IPS-20b (cell line): ENCODE measurements around the gene ME1.
"Not testable (repeated sequence)": the region's sequence is repeated elsewhere in the genome, so short reads cannot be mapped to it uniquely, and the experiment has no call there.

ENCODE experiments used
- H3K27ac ChIP-seq: one replicate; pipeline ENCODE4 v1.5.1; 2013; ENCODE audit warnings: low read length
- H3K27me3 ChIP-seq: 2 replicates; pipeline ENCODE4 v1.6.1; 2013; ENCODE audit warnings: mild to moderate bottlenecking, low read length, inconsistent platforms; ENCODE audit not compliant: insufficient read depth
- H3K36me3 ChIP-seq: 2 replicates; pipeline ENCODE4 v1.6.1; 2013; ENCODE audit warnings: low read depth, mild to moderate bottlenecking, inconsistent platforms, low read length, moderate library complexity; ENCODE audit not compliant: insufficient read depth
- H3K4me1 ChIP-seq: 2 replicates; pipeline ENCODE4 v1.6.1; 2013; ENCODE audit warnings: mild to moderate bottlenecking, control low read depth, inconsistent platforms, low read length, moderate library complexity; ENCODE audit not compliant: insufficient read depth
- H3K4me3 ChIP-seq: 2 replicates; pipeline ENCODE4 v1.5.1; 2013; ENCODE audit warnings: mild to moderate bottlenecking, low read length, inconsistent platforms
- H3K9ac ChIP-seq: 2 replicates; pipeline ENCODE4 v1.6.1; 2013; ENCODE audit warnings: low read depth, mild to moderate bottlenecking, inconsistent platforms, low read length, moderate library complexity
- H3K9me3 ChIP-seq: 2 replicates; pipeline ENCODE4 v1.6.1; 2013; ENCODE audit warnings: mild to moderate bottlenecking, low read depth, low read length, inconsistent platforms; ENCODE audit not compliant: insufficient read depth

ME1 gene

DNA sequence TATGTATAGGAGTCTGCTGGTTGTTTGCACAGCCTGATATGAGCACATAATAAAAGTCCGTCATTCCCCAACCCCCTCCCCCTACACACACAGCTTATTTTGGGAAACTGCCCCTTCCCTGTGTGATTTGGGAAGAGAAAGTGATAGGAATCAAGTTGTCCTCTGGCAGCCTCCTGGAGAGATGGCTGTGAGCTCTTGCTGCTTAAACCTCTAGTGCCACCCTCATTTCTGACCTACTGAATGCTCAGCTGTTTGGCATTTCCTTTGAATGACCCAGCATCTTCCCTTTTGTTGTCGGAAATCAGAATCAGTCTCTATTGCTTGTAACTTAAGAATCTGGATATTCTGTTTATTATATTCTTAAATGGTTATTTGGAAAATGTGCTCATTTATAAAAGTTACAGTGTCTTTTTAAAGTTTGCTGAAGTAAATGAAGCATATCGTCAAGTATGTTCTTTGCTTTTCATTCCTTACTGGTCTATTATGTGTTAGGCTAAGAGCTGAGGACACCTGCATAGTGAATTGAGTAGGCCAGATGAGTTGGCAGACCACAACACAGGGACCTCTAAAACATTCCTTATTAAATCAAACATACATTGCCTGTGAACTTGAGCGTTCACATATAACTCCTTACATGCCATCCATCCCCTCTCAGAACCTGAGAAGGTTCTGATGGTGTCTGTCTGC, 232.2 kb downstream of the ME1 start:
- Histone ChIP-seq H3K9ac (no peak overlapping the region), H3K36me3 (peaks cover 24% of the 10 kb centered on the region), H3K27ac (no peak overlapping the region), H3K9me3 (no peaks in the 10 kb centered on the region), H3K27me3 (no peaks in the 10 kb centered on the region), H3K4me3 (no peak overlapping the region), H3K4me1 (no peaks in the 10 kb centered on the region; the same call in none of the 2 replicates)

DNA sequence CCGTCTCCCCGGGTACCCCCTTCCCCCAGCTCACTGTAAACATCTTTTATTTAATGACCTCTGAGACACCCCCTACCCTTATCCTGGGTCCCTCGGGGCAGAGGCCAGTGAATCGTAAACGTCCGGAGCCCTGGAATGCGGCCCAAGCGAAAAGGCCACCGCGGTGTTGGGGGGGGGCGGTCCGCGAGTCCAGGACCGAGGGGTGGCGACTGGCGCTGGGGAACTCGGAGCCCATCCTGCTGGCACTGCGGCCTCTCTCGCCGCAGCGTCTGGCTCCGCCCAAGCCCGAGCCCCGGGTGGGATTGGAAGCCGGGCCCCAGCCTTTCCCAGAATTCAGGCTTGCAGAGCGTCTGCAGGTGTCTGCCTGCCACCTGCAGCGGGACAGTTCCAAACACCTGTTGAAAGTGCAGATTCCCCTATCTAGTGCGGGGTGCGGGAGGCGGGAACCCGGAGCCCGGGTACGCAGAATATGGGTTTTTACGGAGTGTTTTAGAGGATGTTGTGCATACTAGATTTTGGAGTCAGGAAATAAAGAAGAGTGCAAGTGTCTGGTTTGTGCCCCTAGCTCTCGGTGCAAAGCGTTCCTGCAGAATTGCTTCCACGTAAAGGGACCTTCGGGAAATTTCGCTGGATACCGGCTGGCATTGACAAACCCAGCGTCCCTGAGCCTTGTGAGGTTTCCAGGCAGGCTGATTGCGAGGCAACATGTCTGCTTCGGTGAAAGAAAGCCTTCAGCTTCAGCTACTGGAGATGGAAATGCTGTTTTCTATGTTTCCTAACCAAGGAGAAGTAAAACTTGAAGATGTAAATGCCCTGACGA, 236.9 kb downstream of the ME1 start:
- no peaks in the 10 kb centered on the region for H3K27me3 ChIP-seq
- H3K9ac ChIP-seq, result peak overlapping the region; percentile 79; the same call in 1 of the 2 replicates
- H3K9me3 ChIP-seq, result no peaks in the 10 kb centered on the region
- H3K36me3 ChIP-seq, result peaks cover 43% of the 10 kb centered on the region
- peak overlapping the region; percentile 91 for H3K4me3 ChIP-seq
- H3K4me1 ChIP-seq, result no peaks in the 10 kb centered on the region; the same call in none of the 2 replicates
- no peak overlapping the region for H3K27ac ChIP-seq

DNA sequence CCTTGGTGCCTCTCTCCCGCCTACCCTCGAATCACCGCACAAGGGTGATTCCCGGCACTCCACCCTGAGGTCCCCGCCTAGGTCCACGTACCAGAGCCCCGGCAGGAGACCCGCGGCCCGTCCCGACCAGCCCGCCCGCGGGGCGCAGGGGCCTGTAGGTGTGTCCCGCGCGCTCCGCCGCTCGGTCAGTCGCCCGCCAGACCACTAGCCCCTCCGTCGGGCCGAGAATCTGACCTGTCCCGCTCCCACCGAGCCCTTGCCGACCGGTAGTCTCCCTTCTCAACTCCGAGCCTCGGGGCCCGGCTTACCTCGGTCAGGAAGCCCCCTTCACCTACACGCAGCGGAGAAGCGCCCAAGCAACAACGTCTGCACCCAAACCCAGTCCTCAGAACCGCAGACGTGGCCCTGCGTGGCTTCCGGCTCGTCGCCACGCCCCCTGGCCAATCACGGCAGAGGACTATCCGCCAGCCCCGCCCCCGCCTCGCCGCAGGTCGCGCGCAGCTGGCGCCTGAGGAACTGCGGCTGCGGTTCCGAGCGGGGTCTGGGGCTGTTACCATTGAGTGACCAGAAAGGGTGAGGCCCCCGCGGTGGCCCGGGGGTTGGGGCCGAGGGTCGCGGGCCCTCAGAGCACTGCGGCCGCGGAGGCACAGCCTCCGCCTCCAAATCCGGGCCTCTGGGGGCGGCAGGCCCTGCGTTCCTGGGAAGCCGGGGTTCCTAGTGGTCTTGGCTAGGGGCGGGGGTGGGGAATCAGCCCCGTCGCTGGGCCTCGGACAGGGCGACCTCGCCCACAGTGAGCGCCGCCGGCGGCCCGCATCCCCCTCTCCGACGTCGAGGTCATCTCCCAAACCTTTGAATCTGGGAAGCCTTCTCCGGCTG, 237.7 kb downstream of the ME1 start, which contains the start of the genes PGM3 and RWDD2A:
Gene PGM3 (minus strand): TSS at position 395 of the 876 bp plus-strand sequence. CDS start 2,253 bp downstream, outside the sequence.
Gene RWDD2A (plus strand): TSS at position 487 of the 876 bp plus-strand sequence. CDS start 1,095 bp downstream, outside the sequence.
- Histone ChIP-seq H3K4me1 (no peaks in the 10 kb centered on the region; the same call in none of the 2 replicates), H3K36me3 (peaks cover 50% of the 10 kb centered on the region), H3K9me3 (no peaks in the 10 kb centered on the region), H3K9ac (peak within 1 kb of the TSS; percentile 84), H3K27ac (no peak within 1 kb of the TSS), H3K27me3 (no peaks in the 10 kb centered on the region), H3K4me3 (peak within 1 kb of the TSS; percentile 91)

DNA sequence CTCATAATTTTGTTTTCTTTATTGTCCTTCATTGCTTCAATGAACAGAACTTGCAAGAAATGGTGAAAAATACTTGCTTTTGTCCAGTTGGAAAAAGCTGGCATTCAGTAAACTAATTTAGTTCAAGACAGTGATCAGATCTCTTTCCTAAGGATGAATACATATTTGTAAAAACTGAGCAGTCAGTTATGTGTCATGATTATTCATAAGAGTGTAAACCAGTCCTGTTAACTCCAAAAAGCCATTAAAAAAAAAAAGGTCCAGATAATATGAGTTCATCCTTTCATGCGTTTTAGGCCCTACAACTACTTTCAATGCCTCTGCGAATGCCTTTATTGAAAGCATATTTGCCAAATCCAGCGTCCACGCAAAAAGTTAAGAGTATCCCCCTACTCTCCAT, 238.4 kb downstream of the ME1 start:
- Histone ChIP-seq H3K9ac (peak overlapping the region; percentile 84), H3K36me3 (peaks cover 51% of the 10 kb centered on the region), H3K9me3 (no peaks in the 10 kb centered on the region), H3K27me3 (no peaks in the 10 kb centered on the region), H3K27ac (no peak overlapping the region), H3K4me3 (peak overlapping the region; percentile 91), H3K4me1 (no peaks in the 10 kb centered on the region; the same call in none of the 2 replicates)

DNA sequence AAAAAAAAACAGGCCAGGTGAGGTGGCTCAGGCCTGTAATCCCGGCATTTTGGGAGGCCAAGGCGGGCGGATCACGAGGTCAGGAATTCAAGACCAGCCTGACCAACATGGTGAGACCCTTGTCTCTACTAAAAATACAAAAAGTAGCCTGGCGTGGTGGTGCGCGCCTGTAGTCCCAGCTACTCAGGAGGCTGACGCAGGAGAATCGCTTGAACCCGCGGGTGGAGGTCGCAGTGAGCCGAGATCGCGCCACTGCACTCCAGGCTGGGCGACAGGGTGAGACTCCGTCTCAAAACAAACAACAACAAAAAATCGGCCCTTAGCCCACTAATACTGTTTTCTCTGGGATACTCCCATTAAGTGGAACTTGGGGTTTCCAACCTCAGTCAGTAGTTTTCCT, 238.9 kb downstream of the ME1 start:
- not testable (repeated sequence) for H3K27ac ChIP-seq, H3K27me3 ChIP-seq, H3K4me1 ChIP-seq, H3K9me3 ChIP-seq
- Histone ChIP-seq H3K9ac (peak overlapping the region; percentile 84; the same call in 1 of the 2 replicates), H3K4me3 (peak overlapping the region; percentile 91), H3K36me3 (peaks cover 51% of the 10 kb centered on the region)

DNA sequence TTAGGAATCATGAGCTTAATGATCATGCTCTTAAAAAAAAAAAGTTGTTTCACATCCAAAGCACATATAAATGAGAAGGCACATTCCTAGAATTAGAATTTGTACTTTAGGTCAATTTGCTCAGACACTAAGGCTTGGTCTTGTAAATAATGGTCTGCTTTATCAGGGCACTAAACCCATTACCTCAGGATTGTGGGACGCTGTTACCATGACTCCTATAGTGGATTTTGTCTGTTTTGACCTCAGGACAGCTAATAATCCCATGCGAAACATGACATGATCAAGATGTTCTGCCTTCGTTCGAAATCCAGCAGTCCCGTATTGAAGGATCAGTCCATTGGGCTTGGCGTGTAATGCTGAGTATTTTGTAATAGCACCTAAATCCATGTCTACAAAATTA, 240.2 kb downstream of the ME1 start:
- Histone ChIP-seq H3K4me3 (no peak overlapping the region), H3K4me1 (no peaks in the 10 kb centered on the region; the same call in none of the 2 replicates), H3K36me3 (peaks cover 52% of the 10 kb centered on the region), H3K9me3 (no peaks in the 10 kb centered on the region), H3K9ac (no peak overlapping the region), H3K27me3 (no peaks in the 10 kb centered on the region), H3K27ac (no peak overlapping the region)

DNA sequence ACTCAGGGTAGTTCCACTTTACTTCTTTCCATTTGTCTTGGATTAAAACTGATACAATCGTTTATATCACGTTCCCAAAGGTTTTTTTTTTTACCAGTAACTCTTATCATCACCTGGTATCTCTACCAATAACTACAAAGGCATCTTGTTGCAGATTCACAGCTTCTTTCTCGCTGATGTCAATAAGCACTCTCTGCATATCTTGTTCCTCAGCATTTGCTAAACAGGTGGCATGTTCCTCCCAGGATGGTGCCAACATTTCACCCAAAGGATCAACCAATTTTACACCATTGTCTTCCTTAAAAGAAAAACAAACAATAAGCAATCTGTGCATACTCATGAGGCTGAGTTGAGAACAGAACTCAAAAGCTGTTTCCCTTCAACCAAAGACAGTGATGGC, 242.3 kb downstream of the ME1 start:
- no peak overlapping the region for H3K27ac ChIP-seq
- peaks cover 67% of the 10 kb centered on the region for H3K36me3 ChIP-seq
- H3K27me3 ChIP-seq, result no peaks in the 10 kb centered on the region
- no peaks in the 10 kb centered on the region for H3K9me3 ChIP-seq
- no peak overlapping the region for H3K4me3 ChIP-seq
- H3K4me1 ChIP-seq, result no peaks in the 10 kb centered on the region; the same call in 1 of the 2 replicates
- H3K9ac ChIP-seq, result no peak overlapping the region

DNA sequence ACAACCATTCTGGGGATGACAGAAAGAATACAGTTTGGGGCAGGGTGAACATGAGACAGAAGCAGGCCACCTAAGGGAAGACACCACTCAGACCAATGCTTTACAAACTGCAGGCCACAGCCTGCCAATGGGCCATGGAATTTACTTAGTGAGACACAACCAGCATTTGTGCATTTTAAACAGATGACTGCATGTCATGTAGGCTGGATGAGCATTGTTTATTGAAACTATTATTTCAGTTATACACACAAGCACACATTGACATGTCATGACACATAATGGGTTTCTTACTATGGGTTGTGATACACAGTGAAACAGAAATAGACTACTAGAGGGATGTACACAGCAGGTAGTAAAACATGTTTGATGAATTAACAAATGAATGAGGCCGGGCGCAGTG, 245.8 kb downstream of the ME1 start:
- Histone ChIP-seq H3K4me1 (peaks cover 5% of the 10 kb centered on the region), H3K9me3 (no peaks in the 10 kb centered on the region), H3K9ac (no peak overlapping the region), H3K27ac (no peak overlapping the region), H3K4me3 (no peak overlapping the region), H3K27me3 (no peaks in the 10 kb centered on the region), H3K36me3 (peaks cover 94% of the 10 kb centered on the region)

DNA sequence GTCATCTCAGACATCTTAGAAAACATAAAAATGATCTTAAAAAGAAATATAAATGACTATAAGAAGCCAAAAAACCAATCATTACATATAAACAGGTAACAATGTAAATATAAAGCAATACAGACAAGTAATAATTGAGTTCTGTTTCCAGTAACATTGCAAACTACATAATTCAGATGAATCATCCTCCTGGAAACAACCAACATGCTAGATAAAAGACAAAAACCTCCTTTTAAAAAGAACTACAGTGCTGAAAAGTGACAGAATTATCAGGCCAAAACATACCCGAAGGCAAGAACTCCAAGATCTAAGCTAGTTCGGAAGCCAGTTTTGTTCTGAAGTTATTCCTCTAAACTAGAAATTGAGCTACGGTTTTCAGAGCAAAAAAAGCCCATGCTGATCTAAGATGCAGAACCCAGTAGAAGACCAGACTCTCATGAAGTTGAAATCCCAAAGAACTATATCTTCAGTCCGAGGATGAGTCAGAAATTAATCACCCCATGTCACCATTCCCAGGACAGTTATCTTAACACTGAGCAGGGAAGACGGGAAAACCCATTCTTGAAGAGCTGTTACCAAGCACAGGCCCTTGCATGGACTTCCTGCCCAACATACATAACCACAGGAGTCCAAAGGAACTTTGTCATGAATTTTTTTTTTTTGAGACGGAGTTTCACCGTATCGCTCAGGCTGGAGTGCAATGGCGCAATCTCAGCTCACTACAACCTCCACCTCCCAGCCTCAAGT, 247.6 kb downstream of the ME1 start:
- Histone ChIP-seq H3K27ac (no peak overlapping the region), H3K9ac (no peak overlapping the region), H3K27me3 (no peaks in the 10 kb centered on the region), H3K4me1 (peaks cover 5% of the 10 kb centered on the region), H3K36me3 (peaks cover 89% of the 10 kb centered on the region), H3K9me3 (no peaks in the 10 kb centered on the region), H3K4me3 (no peak overlapping the region)

DNA sequence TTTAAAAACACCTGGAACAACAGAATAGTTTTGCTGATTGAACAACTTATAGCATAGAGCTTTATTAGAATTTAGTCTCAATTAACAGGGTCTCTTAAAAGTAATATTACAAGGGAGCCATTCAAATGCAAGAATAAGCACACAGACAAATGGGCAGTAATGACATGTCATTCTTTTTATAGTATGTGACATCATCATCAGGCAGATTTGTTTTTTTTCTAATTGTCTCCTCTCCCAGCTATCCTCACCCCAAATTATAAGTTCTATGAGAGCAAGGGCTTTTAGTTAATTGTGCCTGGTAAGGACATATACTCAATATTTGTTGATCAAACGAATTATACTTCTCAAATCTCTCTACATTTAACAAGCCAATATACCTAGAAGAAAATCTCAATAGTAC, 248.7 kb downstream of the ME1 start:
- Histone ChIP-seq H3K4me1 (peaks cover 5% of the 10 kb centered on the region), H3K27me3 (no peaks in the 10 kb centered on the region), H3K9me3 (no peaks in the 10 kb centered on the region), H3K36me3 (peaks cover 89% of the 10 kb centered on the region), H3K4me3 (no peak overlapping the region), H3K27ac (no peak overlapping the region), H3K9ac (no peak overlapping the region)
